ENCODE data around the gene RIC3.

The RIC3 gene

GRCh38 chr11:8138526-8138925, 30.3 kb downstream of the RIC3 start:
- Histone ChIP-seq H3K4me1 (ENCODE audit: low read depth, poor library complexity, severe bottlenecking) (no peaks in the 10 kb centered on the region), H4K20me1 (ENCODE audit: insufficient read depth) (no peaks in the 10 kb centered on the region), H3K79me2 (ENCODE audit: insufficient read depth, low read depth) (no peaks in the 10 kb centered on the region), H2AFZ (ENCODE audit: low read depth) (no peak overlapping the region), H3K27ac (no peak overlapping the region), H3K4me3 (IDR thresholded peaks at IDR 0.05; ENCODE audit: insufficient read depth, low read depth, low read length) (no peak overlapping the region), H3K4me2 (no peak overlapping the region), H3K9ac (no peak overlapping the region), H3K27me3 (ENCODE audit: insufficient read depth, low read depth) (no peaks in the 10 kb centered on the region), H3K36me3 (ENCODE audit: insufficient read depth) (no peaks in the 10 kb centered on the region)
- no peak for TF ChIP-seq CTCF (conservative IDR thresholded peaks at IDR 0.05; ENCODE audit: low read depth, low read length)

- H4K20me1 ChIP-seq (ENCODE audit: insufficient read depth) = no peaks in the 10 kb centered on the region
- no peak overlapping the region for H2AFZ ChIP-seq (ENCODE audit: low read depth)
- no peak overlapping the region for H3K4me3 ChIP-seq (IDR thresholded peaks at IDR 0.05; ENCODE audit: insufficient read depth, low read depth, low read length)
- H3K27ac ChIP-seq = no peak overlapping the region
- no peak for TF ChIP-seq CTCF (conservative IDR thresholded peaks at IDR 0.05; ENCODE audit: low read depth, low read length)
- no peak overlapping the region for H3K9ac ChIP-seq
- no peaks in the 10 kb centered on the region for H3K36me3 ChIP-seq (ENCODE audit: insufficient read depth)
- no peaks in the 10 kb centered on the region for H3K4me1 ChIP-seq (ENCODE audit: low read depth, poor library complexity, severe bottlenecking)
- H3K4me2 ChIP-seq = no peak overlapping the region
- no peaks in the 10 kb centered on the region for H3K27me3 ChIP-seq (ENCODE audit: insufficient read depth, low read depth)
- H3K79me2 ChIP-seq (ENCODE audit: insufficient read depth, low read depth) = no peaks in the 10 kb centered on the region
These were observed 41.4 kb downstream of the RIC3 start for GRCh38 chr11:8127447-8127846.

- Histone ChIP-seq H3K4me3 (IDR thresholded peaks at IDR 0.05; ENCODE audit: insufficient read depth, low read depth, low read length) (no peak overlapping the region), H3K36me3 (ENCODE audit: insufficient read depth) (no peaks in the 10 kb centered on the region), H3K9ac (no peak overlapping the region), H4K20me1 (ENCODE audit: insufficient read depth) (no peaks in the 10 kb centered on the region), H2AFZ (ENCODE audit: low read depth) (no peak overlapping the region), H3K4me2 (no peak overlapping the region), H3K27ac (no peak overlapping the region), H3K79me2 (ENCODE audit: insufficient read depth, low read depth) (no peaks in the 10 kb centered on the region), H3K4me1 (ENCODE audit: low read depth, poor library complexity, severe bottlenecking) (no peaks in the 10 kb centered on the region), H3K27me3 (ENCODE audit: insufficient read depth, low read depth) (no peaks in the 10 kb centered on the region)
- no peak for TF ChIP-seq CTCF (conservative IDR thresholded peaks at IDR 0.05; ENCODE audit: low read depth, low read length)
These were observed 42.1 kb downstream of the RIC3 start for GRCh38 chr11:8126649-8127289.

- Histone ChIP-seq H3K36me3 (ENCODE audit: insufficient read depth) (no peaks in the 10 kb centered on the region), H3K9ac (no peak overlapping the region), H3K4me3 (IDR thresholded peaks at IDR 0.05; ENCODE audit: insufficient read depth, low read depth, low read length) (no peak overlapping the region), H3K79me2 (ENCODE audit: insufficient read depth, low read depth) (no peaks in the 10 kb centered on the region), H3K4me1 (ENCODE audit: low read depth, poor library complexity, severe bottlenecking) (no peaks in the 10 kb centered on the region), H3K27me3 (ENCODE audit: insufficient read depth, low read depth) (no peaks in the 10 kb centered on the region), H3K27ac (no peak overlapping the region), H3K4me2 (no peak overlapping the region), H2AFZ (ENCODE audit: low read depth) (no peak overlapping the region), H4K20me1 (ENCODE audit: insufficient read depth) (no peaks in the 10 kb centered on the region)
- TF ChIP-seq CTCF (conservative IDR thresholded peaks at IDR 0.05; ENCODE audit: low read depth, low read length) = no peak
These were observed 46.6 kb downstream of the RIC3 start for GRCh38 chr11:8122173-8122764.

All from KMS-11 (cell line).